ENCODE measurements around the gene PDIA5. TPM values are rescaled to one million over a fixed set of nuclear protein-coding genes. Genes with fewer than 3 reads are reported as not detected.

PDIA5 gene
- 24.9 and 40.4 TPM in 2 replicates for total RNA-seq

DNA sequence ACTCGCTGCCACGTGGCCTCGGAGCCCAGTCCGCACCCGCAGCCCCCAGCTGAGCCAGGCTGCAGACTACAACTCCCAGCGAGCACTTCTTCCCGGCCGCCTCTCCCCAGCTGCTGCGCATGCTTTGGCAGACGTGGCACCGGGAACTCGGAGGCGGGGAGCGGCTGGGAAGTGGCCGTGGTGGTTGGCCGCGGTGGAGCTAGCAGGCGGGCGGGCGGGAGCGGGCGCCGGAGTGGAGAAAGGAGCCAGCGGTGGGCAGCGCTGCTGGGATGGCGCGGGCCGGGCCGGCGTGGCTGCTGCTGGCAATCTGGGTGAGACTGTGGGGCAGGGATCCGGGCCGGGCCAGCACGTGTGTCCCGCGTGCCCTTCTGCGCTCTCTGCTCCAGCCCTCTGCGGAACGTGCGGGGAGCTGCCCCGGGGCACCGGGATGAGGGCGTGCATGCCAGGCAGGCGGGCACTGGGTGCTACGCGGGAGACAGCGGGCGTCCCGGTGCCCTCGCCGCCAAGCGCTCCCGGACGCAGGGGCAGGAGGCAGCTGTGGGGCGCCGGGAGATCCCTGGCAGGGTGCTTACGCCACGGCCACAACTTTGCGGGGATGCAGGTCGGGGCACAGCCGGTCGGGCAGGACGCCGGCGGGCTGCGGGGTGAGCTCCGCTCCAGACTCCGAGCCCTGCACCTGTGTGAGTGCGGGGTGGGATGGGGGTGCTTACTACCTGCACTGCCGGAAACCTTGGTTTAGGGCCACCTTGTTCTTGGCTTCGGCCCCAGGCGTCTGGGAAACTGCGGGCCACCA is at the start of gene PDIA5:
Gene PDIA5, plus strand, starts transcription at position 130 of the 793 bp plus-strand sequence. Its CDS starts 140 bp downstream, at position 270.

DNA sequence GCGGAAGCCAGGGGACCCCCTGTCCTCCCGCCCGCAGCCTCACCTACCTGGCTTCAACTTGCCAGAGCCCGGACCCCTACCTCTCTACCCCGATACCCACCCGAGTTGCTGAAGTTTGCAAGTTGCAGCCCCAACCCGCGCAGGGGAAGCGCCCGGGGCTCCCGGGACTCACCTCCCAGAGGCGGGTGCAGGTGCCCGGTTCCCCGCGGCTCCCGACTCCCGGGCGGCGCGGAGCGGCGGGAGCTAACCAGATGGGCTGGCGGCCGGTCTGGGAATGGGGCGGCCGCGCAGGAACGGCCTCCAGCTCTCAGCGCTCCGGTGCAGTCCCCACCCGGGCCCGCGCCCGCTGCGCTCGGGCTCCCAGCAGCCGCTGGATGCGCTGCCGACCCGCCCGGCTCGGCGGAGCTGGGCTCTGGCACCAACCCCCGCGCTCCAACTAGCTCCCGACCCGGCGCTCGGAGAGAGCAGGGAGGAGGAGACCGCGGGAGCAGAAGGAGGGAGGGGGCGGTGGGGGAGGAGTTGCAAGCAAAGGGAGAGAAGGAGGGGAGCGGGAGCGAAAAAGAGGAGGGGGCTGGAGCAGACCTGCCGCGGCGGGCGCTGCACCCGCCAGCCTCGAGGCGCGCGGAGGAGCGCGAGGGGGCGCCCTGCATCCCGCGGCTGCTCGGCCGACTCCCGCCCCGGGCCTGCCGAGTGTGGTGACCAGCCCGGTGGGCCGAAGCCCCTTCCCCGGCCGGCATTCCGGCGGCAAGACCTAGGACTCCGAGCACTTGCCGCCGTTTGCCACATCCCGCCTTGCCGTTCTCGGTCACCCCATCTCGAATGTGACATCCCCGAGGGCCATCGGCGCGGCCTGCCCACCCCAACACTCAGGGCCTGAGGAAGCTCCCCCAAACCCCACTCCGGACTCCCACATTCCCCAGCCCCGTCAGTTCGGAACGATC is 39.3 kb upstream of the PDIA5 start, which contains the start of gene SEMA5B:
Gene SEMA5B, minus strand, starts transcription at position 472 of the 941 bp plus-strand sequence. CDS start 66,500 bp downstream, outside the sequence.

DNA sequence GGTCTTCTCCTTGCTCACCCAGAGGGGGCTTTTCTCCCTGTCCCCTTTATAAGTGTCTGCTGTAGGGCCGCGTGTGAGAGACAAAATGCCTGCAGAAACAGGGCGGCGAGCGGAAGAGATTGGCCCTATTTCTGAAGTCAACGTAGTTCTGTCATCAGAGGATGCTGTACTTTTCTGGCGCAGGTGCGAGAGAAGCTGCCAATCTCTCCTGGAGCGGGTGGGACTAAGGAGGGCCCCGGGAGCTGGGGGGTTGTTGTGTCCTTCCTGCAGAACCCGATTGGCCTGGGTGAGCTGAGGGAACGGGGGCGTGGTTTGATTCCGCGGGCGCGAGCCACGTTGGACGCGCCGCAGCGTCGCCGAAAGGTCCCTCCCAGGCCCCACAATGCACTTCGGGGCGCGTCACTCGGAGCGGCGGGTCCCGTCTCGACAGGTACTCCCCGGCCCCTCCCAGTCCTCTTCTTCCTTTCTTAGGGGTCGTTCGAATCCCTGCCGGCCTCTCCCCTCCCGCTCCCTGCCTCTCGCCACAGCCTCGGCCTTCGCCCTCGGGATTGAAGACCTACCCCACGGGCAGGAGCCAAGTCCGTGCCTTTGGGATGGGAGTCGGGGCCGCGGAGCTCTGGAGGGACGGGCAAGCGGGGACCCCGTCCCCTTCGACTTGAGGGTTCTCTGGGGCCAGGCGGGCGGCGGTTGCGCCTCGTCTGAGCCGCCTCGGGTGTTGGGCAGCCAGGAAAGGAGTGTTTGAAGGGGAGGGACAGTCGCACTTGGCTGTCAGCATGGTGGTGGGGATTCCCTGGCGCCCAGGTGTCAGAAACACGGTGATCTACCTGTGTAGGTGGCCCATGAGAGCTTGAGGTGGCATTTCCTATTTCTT is 135.0 kb downstream of the PDIA5 start, which contains the start of gene SEC22A:
Gene SEC22A, plus strand, starts transcription at position 387 of the 871 bp plus-strand sequence. CDS start 7,275 bp downstream, outside the sequence.

Other genes starting within 250 kb of the PDIA5 start
- gene SEMA5B, start 39.3 kb upstream of the PDIA5 start, total RNA-seq = 0.23 TPM in 1 of 2 replicates, not detected in the other
- gene SEC22A, start 134.9 kb downstream of the PDIA5 start, total RNA-seq = 18.5 and 51.2 TPM in 2 replicates

All from pericardium fibroblast (primary cell).